H9 (cell line): ENCODE data around the gene ALKBH4. TPM values are rescaled to one million over a fixed set of nuclear protein-coding genes. Genes with fewer than 3 reads are reported as not detected.

Source experiments
- DNase-seq: peaks from one replicate; pipeline ENCODE4 v3.0.0-alpha.2; 2017
- H2AFZ ChIP-seq: one replicate; pipeline ENCODE4 v1.6.1; 2013; ENCODE audit warnings: mild to moderate bottlenecking, low read length, control low read depth, moderate library complexity
- H2AK5ac ChIP-seq: 2 replicates; pipeline ENCODE4 v1.6.1; 2013; ENCODE audit warnings: low read length, control low read depth, mixed read lengths; ENCODE audit not compliant: insufficient read length
- H2BK120ac ChIP-seq: one replicate; pipeline ENCODE4 v1.6.1; 2013; ENCODE audit warnings: low read depth, mild to moderate bottlenecking, low read length, control low read depth, inconsistent platforms; ENCODE audit not compliant: poor library complexity, severe bottlenecking
- H2BK12ac ChIP-seq: 2 replicates; pipeline ENCODE4 v1.6.1; 2013; ENCODE audit warnings: low read length, control low read depth, mixed read lengths, low read depth; ENCODE audit not compliant: insufficient read length
- H2BK15ac ChIP-seq: 2 replicates; pipeline ENCODE4 v1.6.1; 2013; ENCODE audit warnings: low read depth, low read length, control low read depth
- H2BK20ac ChIP-seq: one replicate; pipeline ENCODE4 v1.6.1; 2013; ENCODE audit warnings: low read depth, mild to moderate bottlenecking, low read length, control low read depth, inconsistent platforms; ENCODE audit not compliant: poor library complexity, severe bottlenecking
- H2BK5ac ChIP-seq: 2 replicates; pipeline ENCODE4 v1.6.1; 2013; ENCODE audit warnings: low read length, control low read depth, mixed read lengths; ENCODE audit not compliant: insufficient read length
- H3K14ac ChIP-seq: 2 replicates; pipeline ENCODE4 v1.6.1; 2013; ENCODE audit warnings: low read length, control low read depth; ENCODE audit not compliant: insufficient read depth
- H3K18ac ChIP-seq: 2 replicates; pipeline ENCODE4 v1.6.1; 2013; ENCODE audit warnings: low read depth, mild to moderate bottlenecking, mixed read lengths, low read length, control low read depth; ENCODE audit not compliant: insufficient read length
- H3K23ac ChIP-seq: 2 replicates; pipeline ENCODE4 v1.6.1; 2013; ENCODE audit warnings: low read length, control low read depth, mixed read lengths, low read depth; ENCODE audit not compliant: insufficient read length
- H3K23me2 ChIP-seq: 2 replicates; pipeline ENCODE4 v1.6.1; 2013; ENCODE audit warnings: low read depth, mild to moderate bottlenecking, mixed read lengths, low read length, control low read depth; ENCODE audit not compliant: insufficient read length, poor library complexity, severe bottlenecking
- H3K27ac ChIP-seq: 2 replicates; pipeline ENCODE4 v1.5.1; 2013; ENCODE audit warnings: low read length, control low read depth, mixed read lengths, low read depth; ENCODE audit not compliant: insufficient read length
- H3K27me3 ChIP-seq: 2 replicates; pipeline ENCODE4 v1.6.1; 2013; ENCODE audit warnings: low read length, control low read depth, inconsistent platforms; ENCODE audit not compliant: insufficient read depth
- H3K4ac ChIP-seq: 2 replicates; pipeline ENCODE4 v1.6.1; 2013; ENCODE audit warnings: low read depth, mild to moderate bottlenecking, control low read depth, inconsistent platforms, low read length, moderate library complexity
- H3K4me1 ChIP-seq: 2 replicates; pipeline ENCODE4 v1.6.1; 2013; ENCODE audit warnings: low read length, control low read depth, inconsistent platforms; ENCODE audit not compliant: insufficient read depth
- H3K4me2 ChIP-seq: 2 replicates; pipeline ENCODE4 v1.6.1; 2013; ENCODE audit warnings: low read length, control low read depth, mixed read lengths; ENCODE audit not compliant: insufficient read length, insufficient read depth
- H3K56ac ChIP-seq: 2 replicates; pipeline ENCODE4 v1.6.1; 2013; ENCODE audit warnings: low read depth, mild to moderate bottlenecking, mixed read lengths, low read length, control low read depth; ENCODE audit not compliant: insufficient read length
- H3K79me1 ChIP-seq: 2 replicates; pipeline ENCODE4 v1.6.1; 2013; ENCODE audit warnings: low read depth, mild to moderate bottlenecking, moderate library complexity, low read length, control low read depth, inconsistent platforms; ENCODE audit not compliant: insufficient read depth, poor library complexity, severe bottlenecking
- H3K79me2 ChIP-seq: 2 replicates; pipeline ENCODE4 v1.6.1; 2013; ENCODE audit warnings: low read length, control low read depth, inconsistent platforms; ENCODE audit not compliant: insufficient read depth
- H3K9ac ChIP-seq: 2 replicates; pipeline ENCODE4 v1.6.1; 2013; ENCODE audit warnings: low read length, control low read depth, mixed read lengths; ENCODE audit not compliant: insufficient read length; ENCODE audit errors: extremely low read depth
- H3K9me3 ChIP-seq: one replicate; pipeline ENCODE4 v1.6.1; 2013; ENCODE audit warnings: low read depth, low read length, inconsistent platforms; ENCODE audit not compliant: control insufficient read depth
- H3T11ph ChIP-seq: one replicate; pipeline ENCODE4 v1.6.1; 2013; ENCODE audit warnings: mild to moderate bottlenecking, low read length, control low read depth, inconsistent platforms
- H4K20me1 ChIP-seq: one replicate; pipeline ENCODE4 v1.6.1; 2013; ENCODE audit not compliant: control insufficient read depth, insufficient read length, insufficient read depth
- H4K5ac ChIP-seq: 2 replicates; pipeline ENCODE4 v1.6.1; 2013; ENCODE audit warnings: low read depth, mild to moderate bottlenecking, mixed read lengths, low read length, control low read depth; ENCODE audit not compliant: insufficient read length
- H4K8ac ChIP-seq: replicated peaks from 2 replicates; pipeline ENCODE4 v1.6.1; 2013; ENCODE audit warnings: low read length, control low read depth, mixed read lengths, low read depth; ENCODE audit not compliant: insufficient read length
- H4K91ac ChIP-seq: 2 replicates; pipeline ENCODE4 v1.6.1; 2013; ENCODE audit warnings: low read depth, mild to moderate bottlenecking, moderate library complexity, mixed read lengths, low read length, control low read depth; ENCODE audit not compliant: insufficient read length
- H3K27ac Mint-ChIP-seq, 3 experiments: 2 replicates in 2 of 3; 3 replicates in 1 of 3; pipeline ENCODE4 v1.8.0; 2020 to 2021; ENCODE audit warnings: mixed read lengths in 3 of 3, mild to moderate bottlenecking in 1 of 3, moderate library complexity in 1 of 3
- H3K27me3 Mint-ChIP-seq: 2 replicates; pipeline ENCODE4 v1.8.0; 2021; ENCODE audit warnings: low read depth, mild to moderate bottlenecking, moderate library complexity, mixed read lengths
- H3K36me3 Mint-ChIP-seq, 3 experiments: 2 replicates in 2 of 3; 3 replicates in 1 of 3; pipeline ENCODE4 v1.8.0; 2020 to 2021; ENCODE audit warnings: low read depth in 3 of 3, mixed read lengths in 3 of 3; ENCODE audit not compliant: insufficient read depth in 1 of 3
- H3K4me1 Mint-ChIP-seq, 2 experiments: 2 replicates each; pipeline ENCODE4 v1.8.0; 2020; ENCODE audit warnings: mixed read lengths in 2 of 2
- H3K4me3 Mint-ChIP-seq, 2 experiments: 2 replicates in 1 of 2; 3 replicates in 1 of 2; pipeline ENCODE4 v1.8.0; 2020 to 2021; ENCODE audit warnings: mild to moderate bottlenecking in 2 of 2, mixed read lengths in 2 of 2, moderate library complexity in 1 of 2
- H3K9me3 Mint-ChIP-seq, 2 experiments: 2 replicates in 1 of 2; 3 replicates in 1 of 2; pipeline ENCODE4 v1.8.0; 2020; ENCODE audit warnings: mild to moderate bottlenecking in 2 of 2, mixed read lengths in 2 of 2, moderate library complexity in 1 of 2
- WGBS: extraction: QIAGEN DNeasy Blood & Tissue Kit; methylation state at CpG from one replicate; pipeline ENCODE4 v1.1.7; 2013; ENCODE audit warnings: missing lambda C conversion rate, low lambda C conversion rate, mixed read lengths; ENCODE audit not compliant: insufficient read length; ENCODE audit errors: extremely low coverage; 5-methylcytosine and 5-hydroxymethylcytosine counted together
- total RNA-seq: library from RNA; stranded (reverse); gene quantifications from 2 replicates; pipeline ENCODE4 v1.2.1, GENCODE V29; 2021
- TF ChIP-seq, protein P1 (sequence below): fragments of 200-600 bp; sonication (generic); conservative IDR thresholded peaks from 3 replicates; pipeline ENCODE4 v1.8.0; 2021; ENCODE audit warnings: antibody characterized with exemption, mild to moderate bottlenecking

The ALKBH4 gene
- total RNA-seq, 1 experiment from 2014 or later = 23.9 TPM

DNA sequence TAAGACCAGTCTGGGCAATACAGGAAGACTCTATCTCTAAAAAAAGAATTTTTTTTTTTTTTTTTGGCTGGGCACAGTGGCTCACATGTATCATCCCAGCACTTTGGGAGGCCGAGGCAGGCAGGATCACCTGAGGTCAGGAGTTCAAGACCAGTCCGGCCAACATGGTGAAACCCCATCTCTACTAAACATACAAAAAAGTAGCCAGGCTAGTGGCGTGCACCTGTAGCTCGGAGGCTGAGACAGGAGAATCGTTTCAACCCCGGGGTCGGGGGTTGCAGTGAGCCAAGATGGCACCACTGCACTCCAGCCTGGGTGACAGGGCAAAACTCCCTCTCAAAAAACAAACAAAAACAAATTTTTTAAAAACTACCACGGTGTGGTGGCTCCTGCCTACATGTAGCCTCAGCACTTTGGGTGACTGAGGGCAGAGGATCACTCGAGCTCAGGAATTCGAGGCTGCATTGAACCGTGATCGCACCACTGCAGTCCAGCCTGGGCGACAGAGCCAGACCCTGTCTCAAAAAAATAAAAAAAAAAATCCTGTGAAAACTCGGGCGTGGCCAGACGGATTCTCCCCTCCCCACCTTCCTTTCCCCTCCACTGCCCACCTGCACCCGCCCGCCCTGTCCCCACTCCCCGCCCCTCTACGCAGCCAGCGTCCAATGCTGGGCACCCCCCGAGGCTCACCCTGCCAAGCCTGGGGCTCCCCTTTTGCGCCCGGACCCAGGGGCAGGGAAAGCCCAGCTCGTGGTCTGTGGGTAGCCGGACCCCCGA lies 32.0 kb downstream of the ALKBH4 start:
- H3K4me3 Mint-ChIP-seq = peak overlapping the region; percentile 75 to 79
- DNase-seq = peak; percentile 33
- Histone ChIP-seq H3K4ac (no peak overlapping the region), H3K9me3 (no peaks in the 10 kb centered on the region), H3K4me1 (no peaks in the 10 kb centered on the region; the same call in 1 of the 2 replicates), H4K91ac (no peak overlapping the region), H3K79me2 (no peaks in the 10 kb centered on the region), H2BK5ac (no peak overlapping the region), H3K18ac (peak overlapping the region; percentile 54), H3K79me1 (no peaks in the 10 kb centered on the region), H3K56ac (no peak overlapping the region), H3K27me3 (no peaks in the 10 kb centered on the region), H2AK5ac (no peak overlapping the region), H3K14ac (peak overlapping the region; percentile 55; the same call in 1 of the 2 replicates), H2BK15ac (no peak overlapping the region), H3K27ac (no peak overlapping the region), H3K9ac (no peak overlapping the region), H4K5ac (no peak overlapping the region), H2AFZ (no peak overlapping the region), H3K4me2 (peak overlapping the region; percentile 40), H4K8ac (no peak overlapping the region), H2BK12ac (no peak overlapping the region), H2BK120ac (no peak overlapping the region), H3K23me2 (peaks cover 9% of the 10 kb centered on the region), H3T11ph (no peak overlapping the region), H2BK20ac (no peak overlapping the region), H4K20me1 (no peaks in the 10 kb centered on the region), H3K23ac (no peak overlapping the region)
- H3K4me1 Mint-ChIP-seq = peaks cover 21% of the 10 kb centered on the region in 2 experiments
- H3K27ac Mint-ChIP-seq = no peak overlapping the region; a peak in 1 of 7 replicates
- no peaks in the 10 kb centered on the region for H3K9me3 Mint-ChIP-seq
- WGBS = no CpG with 5 or more reads among the region's 27 CpGs
- H3K36me3 Mint-ChIP-seq = peaks cover 0 to 16% (median 0%) of the 10 kb centered on the region in 3 experiments; a peak in 3 of 7 replicates
- peaks cover 8% of the 10 kb centered on the region for H3K27me3 Mint-ChIP-seq
- TF ChIP-seq, protein P1, sequence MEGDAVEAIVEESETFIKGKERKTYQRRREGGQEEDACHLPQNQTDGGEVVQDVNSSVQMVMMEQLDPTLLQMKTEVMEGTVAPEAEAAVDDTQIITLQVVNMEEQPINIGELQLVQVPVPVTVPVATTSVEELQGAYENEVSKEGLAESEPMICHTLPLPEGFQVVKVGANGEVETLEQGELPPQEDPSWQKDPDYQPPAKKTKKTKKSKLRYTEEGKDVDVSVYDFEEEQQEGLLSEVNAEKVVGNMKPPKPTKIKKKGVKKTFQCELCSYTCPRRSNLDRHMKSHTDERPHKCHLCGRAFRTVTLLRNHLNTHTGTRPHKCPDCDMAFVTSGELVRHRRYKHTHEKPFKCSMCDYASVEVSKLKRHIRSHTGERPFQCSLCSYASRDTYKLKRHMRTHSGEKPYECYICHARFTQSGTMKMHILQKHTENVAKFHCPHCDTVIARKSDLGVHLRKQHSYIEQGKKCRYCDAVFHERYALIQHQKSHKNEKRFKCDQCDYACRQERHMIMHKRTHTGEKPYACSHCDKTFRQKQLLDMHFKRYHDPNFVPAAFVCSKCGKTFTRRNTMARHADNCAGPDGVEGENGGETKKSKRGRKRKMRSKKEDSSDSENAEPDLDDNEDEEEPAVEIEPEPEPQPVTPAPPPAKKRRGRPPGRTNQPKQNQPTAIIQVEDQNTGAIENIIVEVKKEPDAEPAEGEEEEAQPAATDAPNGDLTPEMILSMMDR = no peak
